Adrenal gland (tissue), 5 donors: ENCODE measurements around the gene HPSE2.
"Not testable (repeated sequence)": the region's sequence is repeated elsewhere in the genome, so short reads cannot be mapped to it uniquely, and the experiment has no call there.

Experiments
- POLR2A ChIP-seq, 2 donors: fragments of 450-650 bp; IDR thresholded peaks; one replicate each; pipeline ENCODE4 v1.6.1; 2017; ENCODE audit warnings: antibody characterized with exemption in 2 of 2, mild to moderate bottlenecking in 2 of 2, moderate library complexity in 1 of 2
- TF ChIP-seq, protein P1 (sequence below), 6 experiments: fragments of 450-650 bp in 4 of 6; fragments of 200-600 bp in 2 of 6; sonication (generic) in 1 of 6; IDR thresholded peaks; 1 replicate in 5 of 6; 2 replicates in 1 of 6; pipeline versions ENCODE4 v1.5.1 to v1.8.0; 2016 to 2021; ENCODE audit warnings: antibody characterized with exemption in 6 of 6, mild to moderate bottlenecking in 2 of 6, moderate library complexity in 1 of 6
- donor health status: DM: no; HTN: no; CAD: no.

DNA sequence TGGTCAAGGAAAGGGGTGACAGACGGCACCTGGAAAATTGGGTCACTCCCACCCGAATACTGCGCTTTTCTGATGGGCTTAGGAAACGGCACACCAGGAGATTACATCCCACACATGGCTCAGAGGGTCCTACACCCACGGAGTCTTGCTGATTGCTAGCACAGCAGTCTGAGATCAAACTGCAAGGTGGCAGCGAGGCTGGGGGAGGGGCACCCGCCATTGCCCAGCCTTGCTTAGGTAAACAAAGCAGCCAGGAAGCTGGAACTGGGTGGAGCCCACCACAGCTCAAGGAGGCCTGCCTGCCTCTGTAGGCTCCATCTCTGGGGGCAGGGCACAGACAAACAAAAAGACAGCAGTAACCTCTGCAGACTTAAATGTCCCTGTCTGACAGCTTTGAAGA, 694.1 kb downstream of the HPSE2 start:
- TF ChIP-seq, protein P1, sequence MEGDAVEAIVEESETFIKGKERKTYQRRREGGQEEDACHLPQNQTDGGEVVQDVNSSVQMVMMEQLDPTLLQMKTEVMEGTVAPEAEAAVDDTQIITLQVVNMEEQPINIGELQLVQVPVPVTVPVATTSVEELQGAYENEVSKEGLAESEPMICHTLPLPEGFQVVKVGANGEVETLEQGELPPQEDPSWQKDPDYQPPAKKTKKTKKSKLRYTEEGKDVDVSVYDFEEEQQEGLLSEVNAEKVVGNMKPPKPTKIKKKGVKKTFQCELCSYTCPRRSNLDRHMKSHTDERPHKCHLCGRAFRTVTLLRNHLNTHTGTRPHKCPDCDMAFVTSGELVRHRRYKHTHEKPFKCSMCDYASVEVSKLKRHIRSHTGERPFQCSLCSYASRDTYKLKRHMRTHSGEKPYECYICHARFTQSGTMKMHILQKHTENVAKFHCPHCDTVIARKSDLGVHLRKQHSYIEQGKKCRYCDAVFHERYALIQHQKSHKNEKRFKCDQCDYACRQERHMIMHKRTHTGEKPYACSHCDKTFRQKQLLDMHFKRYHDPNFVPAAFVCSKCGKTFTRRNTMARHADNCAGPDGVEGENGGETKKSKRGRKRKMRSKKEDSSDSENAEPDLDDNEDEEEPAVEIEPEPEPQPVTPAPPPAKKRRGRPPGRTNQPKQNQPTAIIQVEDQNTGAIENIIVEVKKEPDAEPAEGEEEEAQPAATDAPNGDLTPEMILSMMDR (IDR thresholded peaks at IDR 0.05): not testable (repeated sequence)
- not testable (repeated sequence) for TF ChIP-seq POLR2A (IDR thresholded peaks at IDR 0.05)
